ENCODE measurements around the gene MARK1.
"Not testable (repeated sequence)": the region's sequence is repeated elsewhere in the genome, so short reads cannot be mapped to it uniquely, and the experiment has no call there.

The MARK1 gene

DNA sequence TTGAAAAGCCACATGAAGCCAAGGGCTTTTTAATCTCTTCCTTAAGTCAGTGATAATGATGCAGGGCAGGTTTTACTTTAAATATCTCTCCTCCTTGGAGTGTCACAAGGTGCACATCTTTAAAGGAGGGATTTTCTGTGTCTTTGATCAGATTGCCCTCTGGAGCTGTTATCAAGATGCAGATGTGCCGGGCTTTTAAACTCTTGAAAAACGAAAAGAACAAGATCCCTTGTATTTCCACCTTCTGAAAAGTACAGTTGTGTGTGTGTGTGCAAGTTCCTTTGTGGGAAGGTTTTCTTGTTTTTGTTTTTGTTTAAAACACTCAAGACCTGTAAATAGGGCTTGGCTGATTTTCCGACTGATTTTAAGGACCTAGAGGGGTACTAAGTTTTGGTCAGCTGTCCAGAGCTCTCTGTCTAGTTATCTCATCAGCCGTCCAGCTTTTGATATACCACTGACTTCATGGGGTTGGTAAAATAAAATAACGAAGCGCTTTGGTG is 1.6 kb downstream of the MARK1 start:
- no peak for DNase-seq (ENCODE audit: low spot score)

DNA sequence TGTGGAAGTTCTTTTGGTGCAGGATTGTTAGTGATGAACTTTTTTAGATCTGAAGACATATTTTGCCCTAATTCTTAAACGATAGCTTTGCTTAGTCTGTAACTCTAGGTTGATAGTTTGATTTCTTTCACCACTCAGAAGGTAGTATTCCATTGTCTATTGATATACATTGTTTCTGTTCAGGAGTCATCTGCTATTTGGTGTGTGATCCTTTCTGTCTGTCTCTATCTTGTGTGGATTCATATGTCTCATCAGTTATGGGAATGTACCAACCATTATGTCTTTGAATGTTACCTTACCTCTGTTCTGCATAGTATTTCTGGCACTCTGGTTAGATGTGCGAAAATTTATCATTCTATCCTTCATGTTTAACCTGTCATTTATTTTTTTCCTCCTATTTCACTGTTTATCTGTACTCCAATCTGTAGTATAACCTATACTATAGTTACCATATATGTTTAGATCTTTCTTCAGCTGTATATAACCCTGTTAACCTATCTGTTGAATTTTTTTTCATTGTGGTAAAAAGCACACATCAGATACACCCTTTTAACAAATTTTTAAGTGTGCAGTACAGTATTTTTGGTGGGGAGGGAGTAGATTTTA is 5.7 kb downstream of the MARK1 start:
- DNase-seq (ENCODE audit: low spot score), result no peak

DNA sequence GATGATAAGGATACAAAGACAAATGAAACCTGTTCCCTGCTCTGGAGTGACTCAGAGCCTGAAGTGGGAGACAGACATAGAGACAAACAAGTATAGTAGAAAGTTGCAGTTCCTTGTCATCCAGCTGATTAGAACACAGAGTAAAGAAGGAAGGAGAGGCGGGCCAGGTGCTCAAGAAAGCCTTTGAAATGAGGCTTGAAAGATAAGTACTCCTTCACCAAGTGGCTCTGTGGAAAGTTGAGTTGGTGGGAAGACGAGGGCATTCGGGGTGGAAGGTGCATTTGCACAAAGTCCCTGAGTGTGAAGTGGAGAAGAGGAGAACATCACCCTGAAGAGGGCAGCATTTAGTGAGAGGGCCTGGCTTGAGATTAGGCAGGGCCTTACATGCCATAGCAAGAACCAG is 17.0 kb downstream of the MARK1 start:
- DNase-seq (ENCODE audit: low spot score), result no peak

DNA sequence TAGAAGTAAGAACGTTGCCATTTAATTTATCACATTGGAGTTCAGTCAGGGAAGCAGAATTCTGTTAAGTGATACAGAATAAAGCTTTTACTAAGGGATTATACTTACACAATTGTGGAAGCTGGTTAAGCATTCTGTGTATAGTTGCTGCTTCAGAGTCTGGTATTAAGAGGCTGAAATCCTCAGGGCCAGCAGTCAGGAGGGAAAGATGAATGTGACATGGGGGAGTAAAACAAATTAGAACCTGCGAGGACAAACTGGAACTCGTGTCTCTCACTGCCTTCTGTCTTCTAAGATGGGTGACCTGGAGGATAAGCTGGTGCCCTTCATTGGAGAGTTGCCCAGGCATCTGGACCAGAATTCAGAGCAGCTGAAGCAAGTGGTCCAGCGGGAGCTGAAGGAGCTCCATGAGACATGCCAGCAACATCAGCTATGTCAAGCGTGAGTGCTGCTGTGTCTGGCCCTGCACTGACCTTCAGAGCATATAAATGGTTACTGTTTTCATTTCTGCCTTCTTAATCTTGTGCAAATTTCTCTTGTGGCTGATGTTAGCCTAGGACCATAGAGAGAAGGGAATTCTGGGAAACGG is 23.0 kb downstream of the MARK1 start:
- no peak for DNase-seq (ENCODE audit: low spot score)

DNA sequence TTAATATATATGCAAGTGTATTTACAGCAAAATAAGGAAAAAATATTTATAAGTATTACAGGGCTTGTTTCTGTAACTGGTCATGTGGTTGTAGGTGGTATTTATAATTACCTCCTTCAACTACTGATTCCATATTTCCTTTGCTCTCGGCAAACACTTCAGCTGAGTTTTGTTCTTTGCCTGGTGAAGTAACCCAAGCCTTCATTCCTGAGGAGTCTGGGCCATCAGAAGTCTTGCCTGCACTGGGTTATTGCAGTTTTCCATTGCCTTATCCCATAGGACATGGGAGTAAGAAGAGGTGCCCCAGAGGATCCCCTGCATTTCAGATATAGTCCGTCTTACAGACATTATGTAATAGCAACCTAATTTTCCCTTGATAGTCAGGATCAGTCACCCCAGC is 23.8 kb downstream of the MARK1 start:
- no peak for DNase-seq (ENCODE audit: low spot score)

DNA sequence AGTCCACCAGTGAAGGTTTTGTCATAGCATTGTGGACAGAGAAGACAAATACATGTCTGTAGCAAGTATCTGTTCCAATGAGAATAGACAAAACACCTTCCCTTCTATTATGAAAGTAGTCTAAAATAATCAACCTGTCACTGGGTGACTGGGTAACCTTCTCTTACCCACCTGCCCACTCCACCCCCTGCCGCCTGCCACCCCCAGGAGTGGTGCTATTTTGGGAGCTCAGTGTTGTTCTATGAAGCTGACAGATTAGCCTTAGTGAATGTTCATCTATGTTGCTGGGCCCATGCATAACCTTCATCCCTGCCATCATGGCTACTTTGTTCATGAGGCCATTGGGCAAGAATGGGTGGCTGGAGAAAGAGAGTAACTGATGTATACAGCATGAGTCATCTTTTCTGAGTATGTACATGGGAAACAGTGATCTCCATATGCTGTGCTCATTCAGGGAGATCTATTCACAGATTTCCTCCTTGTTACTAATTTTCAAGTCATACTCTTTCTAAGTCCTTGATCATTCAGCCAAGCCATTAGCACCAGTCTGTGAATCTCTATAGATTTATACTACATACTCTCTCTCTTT is 24.8 kb downstream of the MARK1 start:
- no peak for DNase-seq (ENCODE audit: low spot score)

DNA sequence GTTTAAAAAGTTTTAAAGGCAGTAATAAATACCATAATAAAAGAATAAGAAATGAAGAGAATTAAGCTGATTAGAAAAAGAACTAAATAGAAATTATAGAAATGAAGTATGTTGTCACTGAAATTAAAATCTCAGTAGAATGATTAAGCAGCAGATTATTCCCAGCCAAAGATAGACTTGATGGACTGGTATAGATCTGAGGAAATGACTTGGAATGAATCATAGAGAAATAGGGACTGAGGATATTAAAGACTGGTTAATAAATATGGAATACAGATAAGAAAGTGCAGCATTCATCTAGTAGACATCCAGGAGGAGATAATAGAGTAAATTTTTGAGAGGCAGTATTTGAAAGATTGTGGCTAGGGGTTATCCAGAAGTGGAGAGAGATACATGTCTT is 28.7 kb downstream of the MARK1 start:
- no peak for DNase-seq (ENCODE audit: low spot score)

DNA sequence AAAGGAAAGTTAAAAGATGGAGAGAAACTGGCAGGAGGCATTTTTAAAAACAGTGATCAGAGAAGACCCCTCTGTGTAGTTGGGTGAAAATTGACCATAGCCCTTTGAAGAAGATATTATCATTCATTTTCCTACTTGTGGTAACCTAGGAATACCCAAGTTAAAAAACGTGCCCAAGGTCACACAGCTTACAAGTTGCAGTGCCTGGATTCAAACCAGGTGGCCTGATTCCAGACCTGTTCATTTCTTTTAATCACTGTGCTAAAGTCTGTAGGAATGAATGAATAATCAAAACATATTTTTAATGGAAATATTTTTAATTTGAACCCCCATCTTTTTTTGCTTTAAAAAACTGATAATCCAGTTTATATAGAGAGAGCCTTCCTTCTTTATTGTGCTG is 35.6 kb downstream of the MARK1 start:
- DNase-seq (ENCODE audit: low spot score), result no peak

- DNase-seq (ENCODE audit: low spot score), result no peak
These were observed 36.3 kb downstream of the MARK1 start for GRCh38 chr1:220564216-220564615.

- DNase-seq (ENCODE audit: low spot score), result no peak
These were observed 37.7 kb downstream of the MARK1 start for GRCh38 chr1:220565670-220566069.

GRCh38 chr1:220566869-220567268 is 38.9 kb downstream of the MARK1 start:
- no peak for DNase-seq (ENCODE audit: low spot score)

DNA sequence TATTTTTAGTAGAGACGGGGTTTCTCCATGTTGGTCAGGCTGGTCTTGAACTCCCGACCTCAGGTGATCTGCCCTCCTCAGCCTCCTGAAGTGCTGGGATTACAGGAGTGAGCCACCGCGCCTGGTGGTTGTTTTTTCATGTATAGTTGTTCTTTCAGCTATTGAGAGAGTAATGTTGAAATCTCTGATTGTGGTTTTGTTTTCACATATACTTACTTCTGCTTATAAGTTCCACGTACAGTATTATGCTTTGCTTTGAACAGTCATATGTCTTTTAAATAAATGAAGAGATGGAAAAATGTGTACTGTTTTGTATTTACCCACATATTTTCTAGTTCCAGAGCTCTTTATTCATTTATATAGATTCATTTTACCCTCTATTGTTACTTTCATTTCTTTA is 44.5 kb downstream of the MARK1 start:
- no peak for DNase-seq (ENCODE audit: low spot score)

DNA sequence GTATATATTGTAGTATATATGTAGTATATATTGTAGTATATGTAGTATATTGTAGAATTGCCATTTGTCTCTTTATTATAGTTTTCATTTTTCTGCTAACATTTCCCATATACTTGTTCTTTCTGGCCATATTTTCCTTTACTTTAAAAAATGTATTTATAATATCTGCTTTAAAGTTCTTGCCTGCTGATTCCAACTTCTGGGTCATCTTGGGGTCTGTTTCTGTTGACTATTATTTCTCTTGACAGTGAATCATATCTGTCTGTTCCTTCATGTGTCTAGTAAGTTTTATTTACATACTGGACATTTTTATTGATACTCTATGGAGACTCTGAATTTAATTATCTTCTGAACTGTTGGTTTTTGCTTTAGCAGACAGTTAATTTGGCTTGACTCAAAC is 45.9 kb downstream of the MARK1 start:
- no peak for DNase-seq (ENCODE audit: low spot score)

DNA sequence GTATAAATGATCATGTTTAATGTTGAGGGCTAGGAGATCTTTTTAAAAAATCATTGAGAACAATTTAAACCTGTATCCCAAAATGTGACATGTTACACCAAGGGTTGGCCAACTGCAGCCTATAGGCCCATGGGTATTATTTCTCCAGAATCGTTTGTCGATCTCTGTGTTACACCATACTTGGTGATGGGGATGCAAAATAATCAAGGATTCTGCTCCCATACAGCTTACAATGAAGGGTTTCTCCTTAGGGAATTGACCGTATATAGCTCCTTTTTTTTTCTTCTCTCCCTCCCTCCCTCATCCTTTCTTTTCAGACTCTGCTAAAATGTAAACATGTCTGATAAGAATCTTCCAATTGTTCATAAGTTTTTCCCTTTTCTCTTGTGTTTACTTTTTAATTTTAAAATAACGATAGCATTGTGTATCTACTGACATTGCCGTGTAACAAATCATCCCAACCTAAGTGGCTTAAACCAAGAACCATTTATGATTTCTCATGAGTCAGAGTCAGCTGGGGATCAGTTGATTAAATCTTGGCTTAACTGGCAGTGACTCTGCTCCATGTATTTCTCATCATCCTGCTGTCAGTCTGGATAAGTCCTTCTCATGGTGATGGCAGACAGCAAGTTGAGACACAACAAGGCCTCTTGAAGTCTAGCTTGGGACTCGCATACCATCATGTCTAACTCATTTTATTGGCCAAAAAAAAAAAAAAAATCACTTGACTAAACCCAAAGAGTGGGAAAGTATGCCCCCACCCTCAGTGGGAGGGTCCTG is 48.0 kb downstream of the MARK1 start:
- DNase-seq (ENCODE audit: low spot score), result no peak

GRCh38 chr1:220577926-220578325 is 50.0 kb downstream of the MARK1 start:
- no peak for DNase-seq (ENCODE audit: low spot score)

DNA sequence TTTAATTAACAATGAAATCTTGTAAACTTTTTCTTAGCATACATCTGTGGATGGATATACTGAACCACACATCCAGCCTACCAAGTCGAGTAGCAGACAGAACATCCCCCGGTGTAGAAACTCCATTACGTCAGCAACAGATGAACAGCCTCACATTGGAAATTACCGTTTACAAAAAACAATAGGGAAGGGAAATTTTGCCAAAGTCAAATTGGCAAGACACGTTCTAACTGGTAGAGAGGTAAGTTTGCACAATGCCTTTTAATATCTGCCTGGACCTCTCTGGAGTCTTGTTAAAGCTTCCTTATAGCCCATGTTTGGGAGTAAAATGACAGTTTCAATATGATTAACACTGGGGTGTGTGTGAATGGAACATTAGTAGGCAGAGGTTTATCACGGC is 51.4 kb downstream of the MARK1 start:
- DNase-seq (ENCODE audit: low spot score), result no peak

GRCh38 chr1:220592714-220593113 is 64.8 kb downstream of the MARK1 start:
- no peak for DNase-seq (ENCODE audit: low spot score)

DNA sequence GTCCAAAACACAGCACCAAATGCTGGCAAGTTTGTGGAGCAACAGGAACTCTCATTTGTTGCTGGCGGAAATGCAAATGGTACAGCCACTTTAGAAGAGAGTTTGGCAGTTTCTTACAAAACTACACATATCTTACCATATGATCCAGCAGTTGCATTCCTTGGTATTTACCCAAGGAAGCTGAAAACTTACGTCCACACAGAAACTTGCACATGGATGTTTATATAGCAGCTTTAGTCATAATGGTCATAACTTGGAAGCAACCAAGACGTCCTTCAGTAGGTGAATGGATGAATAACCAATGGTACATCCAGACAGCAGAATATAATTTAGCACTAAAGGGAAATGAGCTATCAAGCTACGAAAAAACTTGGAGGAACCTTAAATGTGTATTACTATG is 66.4 kb downstream of the MARK1 start:
- DNase-seq (ENCODE audit: low spot score), result no peak

DNA sequence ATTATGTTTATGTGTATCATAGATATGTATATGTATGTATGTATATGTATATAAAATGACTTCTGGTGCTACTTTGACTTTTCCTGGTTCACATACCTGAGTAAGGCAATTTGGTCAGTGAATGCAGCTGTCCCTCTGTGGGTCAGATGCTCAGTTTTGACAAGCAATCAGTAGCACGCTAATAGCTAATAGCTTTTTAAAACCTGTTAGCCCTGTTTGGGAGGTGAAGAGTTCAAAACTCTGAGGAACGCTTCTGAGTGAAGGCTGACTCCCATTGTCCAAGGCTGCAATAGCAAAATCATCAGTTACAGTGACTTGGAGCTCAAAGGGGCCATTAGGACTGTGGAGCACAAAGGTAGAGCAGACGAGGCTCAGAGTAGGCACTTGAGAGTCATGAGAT is 67.2 kb downstream of the MARK1 start:
- no peak for DNase-seq (ENCODE audit: low spot score)

DNA sequence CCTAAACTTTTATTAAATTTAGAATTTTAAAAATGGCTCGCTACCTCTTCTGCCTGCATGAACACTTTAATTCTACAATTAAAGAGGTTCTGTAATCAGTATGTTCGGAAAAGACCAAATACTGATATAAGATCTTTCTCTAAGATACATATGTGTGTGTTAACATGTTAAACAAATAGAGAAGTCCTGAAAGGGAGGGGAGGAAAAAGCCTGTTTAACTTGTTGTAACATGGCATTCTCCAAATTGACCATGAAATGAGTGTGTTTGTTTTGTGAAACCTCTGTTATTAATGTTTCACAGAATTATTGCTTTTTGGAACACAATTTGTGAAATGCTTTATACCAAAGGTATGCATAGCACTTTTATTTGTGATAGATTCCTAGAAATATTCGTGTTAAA is 77.0 kb downstream of the MARK1 start:
- DNase-seq (ENCODE audit: low spot score), result no peak

- DNase-seq (ENCODE audit: low spot score), result not testable (repeated sequence)
These were observed 77.7 kb downstream of the MARK1 start for GRCh38 chr1:220605651-220606050.

DNA sequence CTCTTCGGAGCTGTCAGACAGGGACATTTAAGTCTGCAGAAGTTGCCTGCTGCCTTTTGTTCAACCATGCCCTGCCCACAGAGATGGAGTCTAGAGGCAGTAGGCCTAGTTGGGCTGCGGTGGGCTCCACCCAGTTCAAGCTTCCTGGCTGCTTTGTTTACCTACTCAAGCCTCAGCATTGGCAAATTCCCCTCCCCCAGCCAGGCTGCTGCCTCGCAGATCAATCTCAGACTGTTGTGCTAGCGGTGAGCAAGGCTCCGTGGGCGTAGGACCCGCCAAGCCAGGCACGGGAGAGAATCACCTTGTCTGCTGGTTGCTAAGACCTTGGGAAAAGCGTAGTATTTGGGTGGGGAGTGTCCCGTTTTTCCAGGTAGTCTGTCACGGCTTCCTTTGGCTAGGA is 83.2 kb downstream of the MARK1 start:
- DNase-seq (ENCODE audit: low spot score), result not testable (repeated sequence)

- no peak for DNase-seq (ENCODE audit: low spot score)
These were observed 88.9 kb downstream of the MARK1 start for GRCh38 chr1:220616836-220617235.

All from hematopoietic multipotent progenitor cell treated with erythropoietin and hydrocortisone succinate and interleukin-3 and kit ligand, for 17 days (in vitro differentiated cells).